ENCODE data around the gene PITX2.

GRCh38 chr4:110634350-110635162 lies 11.7 kb upstream of the PITX2 start:
- TF ChIP-seq CTCF (conservative IDR thresholded peaks at IDR 0.05; ENCODE audit: low read depth in 2 of 2) (no peak), CREB1 (CRISPR knock-in tag; IDR thresholded peaks at IDR 0.05; ENCODE audit: low read depth) (no peak), REST (IDR thresholded peaks at IDR 0.05; ENCODE audit: unreplicated experiment) (no peak), EZH2 (IDR thresholded peaks at IDR 0.05; ENCODE audit: low read depth, unreplicated experiment) (peak; percentile 54), POLR2AphosphoS5 (IDR thresholded peaks at IDR 0.05; ENCODE audit: low read depth) (no peak), ZNF331 (CRISPR knock-in tag; IDR thresholded peaks at IDR 0.05; ENCODE audit: low read depth) (no peak), JUNB (IDR thresholded peaks at IDR 0.05; ENCODE audit: unreplicated experiment) (no peak), NANOG (IDR thresholded peaks at IDR 0.05; ENCODE audit: borderline replicate concordance) (no peak)
